ENCODE measurements around the gene BLNK.
"Not testable (repeated sequence)": the region's sequence is repeated elsewhere in the genome, so short reads cannot be mapped to it uniquely, and the experiment has no call there.

The BLNK gene

GRCh38 chr10:96271016-96271815 is at the start of gene BLNK:
Gene BLNK (minus strand): TSS chr10:96271569. CDS start chr10:96271398, 171 bp downstream.
- peak; percentile 8 to 26 for DNase-seq

- no peak for DNase-seq
Observed at GRCh38 chr10:96319754-96320474, 48.5 kb upstream of the BLNK start.

GRCh38 chr10:96317067-96317833 is 45.9 kb upstream of the BLNK start:
- peak in 1 of 2 experiments; percentile 28 for DNase-seq

GRCh38 chr10:96313344-96313743 is 42.0 kb upstream of the BLNK start:
- no peak for DNase-seq

GRCh38 chr10:96311180-96311715 is 39.9 kb upstream of the BLNK start:
- DNase-seq = no peak

GRCh38 chr10:96310321-96310669 is 38.9 kb upstream of the BLNK start:
- DNase-seq = no peak

GRCh38 chr10:96309628-96310320 is 38.4 kb upstream of the BLNK start:
- DNase-seq = no peak

- not testable (repeated sequence) for DNase-seq
Observed at GRCh38 chr10:96308854-96309253, 37.5 kb upstream of the BLNK start.

- DNase-seq = peak; percentile 79 to 82
Observed at GRCh38 chr10:96306516-96306915, 35.1 kb upstream of the BLNK start.

- no peak for DNase-seq
Observed at GRCh38 chr10:96305019-96305418, 33.6 kb upstream of the BLNK start.

- DNase-seq = no peak
Observed at GRCh38 chr10:96304230-96304629, 32.9 kb upstream of the BLNK start, which contains the start of gene DNTT. Gene DNTT (plus strand): TSS chr10:96304434. CDS start chr10:96304498, 64 bp downstream.

GRCh38 chr10:96301616-96302015 is 30.2 kb upstream of the BLNK start:
- no peak for DNase-seq

GRCh38 chr10:96299383-96299782 is 28.0 kb upstream of the BLNK start:
- DNase-seq = peak in 1 of 2 experiments; percentile 8

- DNase-seq = no peak
Observed at GRCh38 chr10:96298362-96298761, 27.0 kb upstream of the BLNK start.

- DNase-seq = no peak
Observed at GRCh38 chr10:96297486-96297885, 26.1 kb upstream of the BLNK start.

- DNase-seq = no peak
Observed at GRCh38 chr10:96295475-96295874, 24.1 kb upstream of the BLNK start.

- peak; percentile 91 to 95 for DNase-seq
Observed at GRCh38 chr10:96292971-96293920, 21.9 kb upstream of the BLNK start.

- no peak for DNase-seq
Observed at GRCh38 chr10:96290368-96291133, 19.2 kb upstream of the BLNK start.

- DNase-seq = no peak
Observed at GRCh38 chr10:96289218-96289910, 18.0 kb upstream of the BLNK start.

- DNase-seq = no peak
Observed at GRCh38 chr10:96288151-96288621, 16.8 kb upstream of the BLNK start.

Measured in Kasumi-1 (cell line).